Measurements from ENCODE around the gene NRG2.

Gene NRG2

GRCh38 chr5:139814704-139815280 is 228.3 kb downstream of the NRG2 start:
- DNase-seq (ENCODE audit: low read depth): no peak
- no peak overlapping the region for H3K4me3 ChIP-seq (ENCODE audit: control insufficient read depth, low read depth, low read length)
- TF ChIP-seq CTCF (conservative IDR thresholded peaks at IDR 0.05; ENCODE audit: control insufficient read depth, insufficient read depth, low read depth, low read length): no peak

GRCh38 chr5:139814191-139814601 is 228.9 kb downstream of the NRG2 start:
- TF ChIP-seq CTCF (conservative IDR thresholded peaks at IDR 0.05; ENCODE audit: control insufficient read depth, insufficient read depth, low read depth, low read length): no peak
- no peak overlapping the region for H3K4me3 ChIP-seq (ENCODE audit: control insufficient read depth, low read depth, low read length)
- DNase-seq (ENCODE audit: low read depth): no peak

GRCh38 chr5:139812836-139813805 is 230.0 kb downstream of the NRG2 start:
- no peak for TF ChIP-seq CTCF (conservative IDR thresholded peaks at IDR 0.05; ENCODE audit: control insufficient read depth, insufficient read depth, low read depth, low read length)
- H3K4me3 ChIP-seq (ENCODE audit: control insufficient read depth, low read depth, low read length): no peak overlapping the region
- no peak for DNase-seq (ENCODE audit: low read depth)

- H3K4me3 ChIP-seq (ENCODE audit: control insufficient read depth, low read depth, low read length): no peak overlapping the region
- TF ChIP-seq CTCF (conservative IDR thresholded peaks at IDR 0.05; ENCODE audit: control insufficient read depth, insufficient read depth, low read depth, low read length): no peak
- no peak for DNase-seq (ENCODE audit: low read depth)
Observed at GRCh38 chr5:139812323-139812722, 230.8 kb downstream of the NRG2 start.

- DNase-seq (ENCODE audit: low read depth): no peak
- no peak for TF ChIP-seq CTCF (conservative IDR thresholded peaks at IDR 0.05; ENCODE audit: control insufficient read depth, insufficient read depth, low read depth, low read length)
Observed at GRCh38 chr5:139811274-139811607, 231.9 kb downstream of the NRG2 start.

GRCh38 chr5:139810341-139811273 is 232.5 kb downstream of the NRG2 start:
- no peak for TF ChIP-seq CTCF (conservative IDR thresholded peaks at IDR 0.05; ENCODE audit: control insufficient read depth, insufficient read depth, low read depth, low read length)
- no peak overlapping the region for H3K4me3 ChIP-seq (ENCODE audit: control insufficient read depth, low read depth, low read length)
- DNase-seq (ENCODE audit: low read depth): no peak

More at GRCh38 chr5:139811274-139811607, 231.9 kb downstream of the NRG2 start:
- H3K4me3 ChIP-seq (ENCODE audit: control insufficient read depth, low read depth, low read length): no peak overlapping the region

Measured in fibroblast of mammary gland (primary cell).